ENCODE measurements around the gene B4GALT2.

Gene B4GALT2, protein sequence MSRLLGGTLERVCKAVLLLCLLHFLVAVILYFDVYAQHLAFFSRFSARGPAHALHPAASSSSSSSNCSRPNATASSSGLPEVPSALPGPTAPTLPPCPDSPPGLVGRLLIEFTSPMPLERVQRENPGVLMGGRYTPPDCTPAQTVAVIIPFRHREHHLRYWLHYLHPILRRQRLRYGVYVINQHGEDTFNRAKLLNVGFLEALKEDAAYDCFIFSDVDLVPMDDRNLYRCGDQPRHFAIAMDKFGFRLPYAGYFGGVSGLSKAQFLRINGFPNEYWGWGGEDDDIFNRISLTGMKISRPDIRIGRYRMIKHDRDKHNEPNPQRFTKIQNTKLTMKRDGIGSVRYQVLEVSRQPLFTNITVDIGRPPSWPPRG

DNA sequence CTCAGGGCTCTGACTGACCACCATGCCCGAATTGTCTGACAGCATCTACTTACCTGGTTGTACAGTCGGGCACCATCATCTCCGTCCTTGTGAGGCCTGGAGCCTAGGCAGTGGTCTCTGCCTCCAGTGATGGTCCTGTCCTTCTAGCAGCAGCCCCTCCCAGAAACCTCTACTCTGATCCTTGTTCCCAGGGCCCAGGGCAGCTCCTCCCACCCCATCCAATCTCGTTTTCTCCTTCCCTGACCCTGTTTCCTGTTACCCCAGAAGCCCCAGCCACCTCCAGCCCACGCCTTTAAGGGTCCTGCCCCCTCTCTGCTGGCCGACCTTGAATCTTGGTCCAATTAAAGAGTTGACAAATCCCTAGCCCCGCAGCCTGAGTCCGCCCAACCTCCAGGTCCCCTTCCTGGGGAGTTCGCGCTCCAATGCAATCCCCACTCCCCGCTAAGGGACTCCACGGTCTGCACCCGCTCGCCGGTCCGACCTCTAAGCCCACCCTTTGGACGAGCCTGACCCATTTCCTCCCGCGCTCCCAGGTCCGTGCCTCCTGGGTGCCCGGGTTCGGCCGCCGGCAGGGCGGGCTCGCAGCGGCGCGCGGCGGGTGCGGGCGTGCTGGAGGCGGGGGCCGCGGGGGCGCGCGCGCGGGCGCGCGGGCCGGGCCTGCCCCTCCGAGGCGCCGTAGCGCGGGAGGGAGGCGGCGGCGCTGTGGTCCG, at the start of gene B4GALT2:
Gene B4GALT2 (plus strand): TSS at position 660 of the 710 bp plus-strand sequence. CDS start 1,951 bp downstream, outside the sequence.
- DNase-seq = peak; percentile 72

DNA sequence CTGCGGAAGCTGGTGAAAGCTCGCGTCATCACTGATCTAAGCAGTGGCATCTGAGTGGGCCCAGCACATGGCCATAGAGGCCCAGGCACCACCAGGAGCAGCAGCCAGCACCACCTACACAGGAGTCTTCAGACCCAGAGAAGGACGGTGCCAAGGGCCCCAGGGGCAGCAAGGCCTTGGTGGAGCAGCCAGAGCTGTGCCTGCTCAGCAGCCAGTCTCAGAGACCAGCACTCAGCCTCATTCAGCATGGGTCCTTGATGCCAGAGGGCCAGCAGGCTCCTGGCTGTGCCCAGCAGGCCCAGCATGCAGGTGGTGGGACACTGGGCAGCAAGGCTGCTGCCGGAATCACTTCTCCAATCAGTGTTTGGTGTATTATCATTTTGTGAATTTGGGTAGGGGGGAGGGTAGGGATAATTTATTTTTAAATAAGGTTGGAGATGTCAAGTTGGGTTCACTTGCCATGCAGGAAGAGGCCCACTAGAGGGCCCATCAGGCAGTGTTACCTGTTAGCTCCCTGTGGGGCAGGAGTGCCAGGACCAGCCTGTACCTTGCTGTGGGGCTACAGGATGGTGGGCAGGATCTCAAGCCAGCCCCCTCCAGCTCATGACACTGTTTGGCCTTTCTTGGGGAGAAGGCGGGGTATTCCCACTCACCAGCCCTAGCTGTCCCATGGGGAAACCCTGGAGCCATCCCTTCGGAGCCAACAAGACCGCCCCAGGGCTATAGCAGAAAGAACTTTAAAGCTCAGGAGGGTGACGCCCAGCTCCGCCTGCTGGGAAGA, 48.7 kb upstream of the B4GALT2 start:
- peak; percentile 17 for DNase-seq

DNA sequence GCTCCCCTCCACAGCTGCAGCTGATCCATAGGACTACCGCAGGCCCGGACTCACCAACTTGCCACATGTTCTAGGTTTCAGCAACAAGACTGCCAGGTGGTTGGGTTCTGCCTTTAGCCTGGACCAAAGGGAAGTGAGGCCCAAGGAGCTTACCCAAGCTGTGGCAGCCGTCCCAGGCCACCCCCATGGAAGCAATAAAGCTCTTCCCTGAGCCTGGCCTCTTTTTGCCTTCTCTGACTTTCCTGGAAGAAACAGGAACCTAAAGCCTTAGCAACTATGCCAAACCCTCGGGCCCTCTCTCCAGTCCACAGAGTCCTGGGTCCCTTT, 48.1 kb upstream of the B4GALT2 start:
- DNase-seq = peak; percentile 30

DNA sequence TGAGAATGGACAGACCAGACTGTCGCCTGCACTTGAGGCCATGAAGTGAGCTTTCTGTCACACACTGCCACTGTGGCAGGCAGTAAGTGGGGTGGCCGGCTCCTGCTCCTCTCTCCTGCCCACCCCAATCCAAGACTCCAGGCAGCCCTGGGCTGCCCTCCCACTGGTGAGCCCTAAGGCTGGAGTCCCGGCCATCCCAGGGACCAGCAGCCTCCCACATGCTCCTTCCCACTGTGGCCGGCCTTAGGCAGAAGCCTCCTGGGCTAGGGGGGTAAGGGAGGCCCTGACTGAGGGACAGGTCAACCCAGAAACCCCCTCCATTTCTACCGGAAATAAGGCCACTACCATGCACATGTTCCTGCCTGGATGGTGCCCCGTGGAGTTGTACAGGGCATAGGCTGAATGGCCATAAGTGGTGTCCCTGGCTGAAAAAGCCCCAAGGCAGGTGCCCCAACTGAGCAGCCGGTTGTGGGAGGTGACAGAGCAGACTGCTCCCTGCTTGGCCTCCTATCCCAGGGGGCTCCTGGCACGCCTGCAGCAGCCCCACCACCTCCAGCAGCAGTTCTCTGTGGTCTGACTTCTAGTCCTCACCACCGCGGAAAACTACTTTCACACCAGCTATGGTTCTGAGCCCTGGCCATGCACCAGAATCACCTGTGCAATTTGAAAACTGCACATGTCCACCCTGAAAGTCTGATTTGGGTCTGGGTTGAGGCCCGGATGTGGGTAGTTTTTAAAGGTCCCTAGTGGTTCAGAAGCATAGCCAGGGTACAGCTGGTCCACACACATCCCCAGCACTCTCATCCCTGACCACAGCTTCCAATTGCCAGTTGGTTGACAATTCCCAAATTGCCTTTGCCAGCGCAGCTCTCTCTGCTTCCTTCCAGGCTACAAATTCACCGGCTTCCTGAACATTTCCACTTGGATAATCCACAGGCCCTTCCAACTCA, 47.0 kb upstream of the B4GALT2 start:
- DNase-seq = peak; percentile 38

DNA sequence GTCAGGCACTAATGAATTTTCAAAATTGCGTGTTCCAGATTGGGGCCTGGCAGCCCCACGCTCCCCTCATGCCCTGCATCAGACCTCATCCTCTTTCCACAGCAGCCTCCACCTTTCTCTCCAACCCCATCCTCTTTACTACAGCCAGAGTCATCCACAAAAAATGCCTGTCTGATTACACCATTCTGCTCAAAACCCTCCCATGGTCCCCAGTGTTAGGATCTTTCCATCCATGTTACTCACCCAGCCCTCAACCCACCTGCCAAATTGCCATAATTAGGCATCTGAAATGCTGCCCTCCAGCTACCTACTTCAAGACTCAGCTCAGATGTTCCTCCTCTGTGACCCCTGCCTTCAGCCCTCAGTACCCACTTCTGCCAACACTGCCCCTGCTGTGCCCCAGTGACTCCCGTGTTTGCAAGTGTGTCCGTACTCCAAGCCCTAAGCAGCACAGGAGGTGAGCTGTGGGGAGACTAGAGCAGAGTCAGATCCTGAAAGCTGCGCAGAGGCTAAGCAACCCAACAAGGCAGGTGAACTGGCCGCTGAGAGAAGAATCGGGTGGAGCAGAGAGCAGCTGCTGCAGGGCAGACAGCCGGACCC, 46.1 kb upstream of the B4GALT2 start:
- DNase-seq = no peak

DNA sequence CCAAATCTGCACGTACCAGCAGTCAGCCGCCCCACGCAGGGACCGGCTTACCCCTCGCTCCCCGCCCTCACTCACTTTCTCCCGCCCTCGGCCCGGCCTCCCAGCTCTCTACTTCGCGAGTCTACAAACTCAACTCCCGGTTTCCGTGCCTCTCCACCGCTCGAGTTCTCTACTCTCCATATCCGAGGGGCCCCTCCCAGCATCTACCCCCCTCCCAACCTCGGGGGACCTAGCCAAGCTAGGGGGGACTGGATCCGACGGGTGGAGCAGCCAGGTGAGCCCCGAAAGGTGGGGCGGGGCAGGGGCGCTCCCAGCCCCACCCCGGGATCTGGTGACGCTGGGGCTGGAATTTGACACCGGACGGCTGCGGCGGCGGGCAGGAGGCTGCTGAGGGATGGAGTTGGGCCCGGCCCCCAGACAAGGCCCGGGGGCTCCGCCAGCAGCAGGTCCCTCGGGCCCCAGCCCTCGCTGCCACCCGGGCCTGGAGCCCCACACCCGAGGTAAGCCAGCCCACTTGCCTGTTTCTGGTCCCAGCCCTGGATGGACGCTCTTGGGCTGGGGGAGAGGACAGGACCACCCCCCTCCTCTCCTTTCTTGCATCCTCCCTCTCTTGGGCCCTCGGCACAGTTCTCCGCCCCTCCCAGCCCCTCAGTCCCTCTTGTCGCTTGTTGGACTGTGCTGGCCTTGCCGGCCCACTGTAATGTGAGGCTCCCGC, 45.5 kb upstream of the B4GALT2 start, which contains the start of gene ARTN:
Gene ARTN (plus strand): TSS at position 416 of the 715 bp plus-strand sequence. CDS start 1,856 bp downstream, outside the sequence.
- DNase-seq = peak; percentile 69

DNA sequence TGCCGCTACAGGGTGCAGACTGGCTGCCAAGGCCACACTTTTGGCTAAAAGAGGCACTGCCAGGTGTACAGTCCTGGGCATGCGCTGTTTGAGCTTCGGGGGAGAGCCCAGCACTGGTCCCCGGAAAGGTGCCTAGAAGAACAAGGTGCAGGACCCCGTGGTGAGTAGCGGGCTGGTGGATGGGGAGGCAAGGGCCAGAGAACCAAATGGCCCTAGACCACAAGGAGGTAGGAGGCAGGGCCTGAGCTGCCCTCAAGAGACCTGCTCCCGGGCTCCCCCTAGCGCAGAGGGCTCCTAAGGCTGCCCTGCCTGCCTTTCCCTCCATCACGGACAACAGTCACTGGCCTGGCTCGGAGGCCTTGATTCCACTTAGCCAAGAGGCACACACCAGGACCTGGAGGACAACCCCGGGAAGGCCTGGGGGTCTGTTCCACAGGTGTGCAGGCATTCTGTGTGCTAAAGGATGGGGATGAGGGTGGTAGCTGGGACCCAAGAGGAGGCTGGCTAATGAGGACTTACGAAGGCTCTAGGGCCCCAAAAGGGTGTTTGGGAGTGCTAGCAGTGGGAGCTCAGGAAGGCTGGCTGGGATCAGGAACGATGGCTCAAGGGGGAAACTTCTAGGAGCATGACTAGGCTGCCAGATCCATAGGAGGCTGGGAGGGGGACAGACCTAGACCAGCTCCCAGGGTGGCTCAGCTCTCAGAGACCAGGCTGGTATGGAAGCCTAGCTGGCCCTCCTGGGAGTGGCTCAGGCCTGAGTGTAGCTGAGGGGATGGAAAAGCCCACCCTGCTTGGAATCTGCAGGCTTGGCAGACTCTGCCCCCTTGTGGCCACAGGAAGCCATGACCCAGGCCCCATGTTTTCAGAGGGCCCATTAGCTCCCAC, 44.7 kb upstream of the B4GALT2 start:
- peak; percentile 82 for DNase-seq

DNA sequence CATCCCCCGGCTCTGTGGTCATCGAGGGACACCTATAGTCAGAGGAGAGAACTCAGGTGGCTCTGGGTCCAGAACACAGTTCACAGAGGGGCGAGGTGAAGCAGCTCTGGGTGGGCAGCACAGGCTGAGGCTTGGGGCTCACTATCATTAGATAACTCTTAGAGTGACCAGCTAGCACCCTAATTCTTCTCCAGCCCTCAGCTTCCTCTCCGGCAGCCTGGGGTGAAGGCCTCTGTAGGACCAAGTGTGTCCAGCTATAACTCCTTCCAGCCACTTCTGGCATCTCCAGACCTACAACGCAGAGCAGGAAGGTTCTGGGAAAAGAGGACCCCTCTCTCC, 44.1 kb upstream of the B4GALT2 start:
- no peak for DNase-seq

DNA sequence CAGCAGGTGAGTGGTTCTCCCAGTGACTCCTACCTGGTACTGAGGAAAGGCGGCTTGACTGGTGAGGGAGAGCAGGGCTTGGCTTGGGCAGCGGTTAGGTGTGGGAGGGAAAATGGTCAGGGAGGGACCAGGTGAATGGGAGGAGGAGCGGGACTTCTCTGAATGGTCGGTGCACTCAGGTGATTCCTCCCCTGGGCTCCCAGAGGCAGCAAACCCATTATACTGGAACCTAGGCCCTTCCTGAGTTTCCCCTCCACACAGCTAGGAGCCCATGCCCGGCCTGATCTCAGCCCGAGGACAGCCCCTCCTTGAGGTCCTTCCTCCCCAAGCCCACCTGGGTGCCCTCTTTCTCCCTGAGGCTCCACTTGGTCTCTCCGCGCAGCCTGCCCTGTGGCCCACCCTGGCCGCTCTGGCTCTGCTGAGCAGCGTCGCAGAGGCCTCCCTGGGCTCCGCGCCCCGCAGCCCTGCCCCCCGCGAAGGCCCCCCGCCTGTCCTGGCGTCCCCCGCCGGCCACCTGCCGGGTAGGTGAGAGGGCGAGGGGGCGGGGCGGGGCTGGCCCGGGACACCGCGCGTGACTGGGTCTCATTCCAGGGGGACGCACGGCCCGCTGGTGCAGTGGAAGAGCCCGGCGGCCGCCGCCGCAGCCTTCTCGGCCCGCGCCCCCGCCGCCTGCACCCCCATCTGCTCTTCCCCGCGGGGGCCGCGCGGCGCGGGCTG, 43.1 kb upstream of the B4GALT2 start:
- DNase-seq = peak; percentile 37

DNA sequence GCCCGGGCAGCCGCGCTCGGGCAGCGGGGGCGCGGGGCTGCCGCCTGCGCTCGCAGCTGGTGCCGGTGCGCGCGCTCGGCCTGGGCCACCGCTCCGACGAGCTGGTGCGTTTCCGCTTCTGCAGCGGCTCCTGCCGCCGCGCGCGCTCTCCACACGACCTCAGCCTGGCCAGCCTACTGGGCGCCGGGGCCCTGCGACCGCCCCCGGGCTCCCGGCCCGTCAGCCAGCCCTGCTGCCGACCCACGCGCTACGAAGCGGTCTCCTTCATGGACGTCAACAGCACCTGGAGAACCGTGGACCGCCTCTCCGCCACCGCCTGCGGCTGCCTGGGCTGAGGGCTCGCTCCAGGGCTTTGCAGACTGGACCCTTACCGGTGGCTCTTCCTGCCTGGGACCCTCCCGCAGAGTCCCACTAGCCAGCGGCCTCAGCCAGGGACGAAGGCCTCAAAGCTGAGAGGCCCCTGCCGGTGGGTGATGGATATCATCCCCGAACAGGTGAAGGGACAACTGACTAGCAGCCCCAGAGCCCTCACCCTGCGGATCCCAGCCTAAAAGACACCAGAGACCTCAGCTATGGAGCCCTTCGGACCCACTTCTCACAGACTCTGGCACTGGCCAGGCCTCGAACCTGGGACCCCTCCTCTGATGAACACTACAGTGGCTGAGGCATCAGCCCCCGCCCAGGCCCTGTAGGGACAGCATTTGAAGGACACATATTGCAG, 42.4 kb upstream of the B4GALT2 start:
- DNase-seq = peak; percentile 63

DNA sequence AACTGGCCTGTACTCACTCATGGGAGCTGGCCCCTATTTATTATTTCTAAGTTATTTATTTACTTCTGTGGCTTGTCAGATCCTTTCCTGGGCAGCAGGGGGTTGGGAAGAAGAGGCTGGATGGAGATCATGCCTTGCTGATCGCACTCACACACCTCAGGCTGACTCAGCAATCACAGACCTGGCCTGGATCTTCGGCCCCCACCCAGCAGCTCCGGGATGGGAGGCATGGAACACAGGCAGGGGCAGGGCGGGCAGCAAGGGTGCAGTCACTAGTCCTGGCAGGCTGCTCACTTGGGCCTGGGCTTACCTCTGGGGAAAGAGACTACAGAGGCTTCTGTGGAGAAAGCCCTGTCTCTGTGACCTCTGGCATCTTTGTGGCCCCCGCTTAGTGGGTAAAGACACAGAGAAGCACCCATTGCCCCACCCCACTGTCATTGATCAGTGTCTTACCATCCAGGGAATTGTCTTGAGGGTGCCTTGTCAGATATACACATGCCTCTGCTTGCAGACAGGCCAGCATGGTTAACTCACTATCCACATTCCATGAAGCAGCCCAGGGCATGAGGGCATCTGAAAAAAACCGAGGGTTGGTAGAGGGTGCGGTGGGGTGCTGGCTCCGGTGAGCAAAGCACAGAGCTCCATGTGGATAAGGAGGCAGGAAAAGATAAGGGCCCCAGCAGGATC, 41.7 kb upstream of the B4GALT2 start:
- DNase-seq = peak; percentile 42

DNA sequence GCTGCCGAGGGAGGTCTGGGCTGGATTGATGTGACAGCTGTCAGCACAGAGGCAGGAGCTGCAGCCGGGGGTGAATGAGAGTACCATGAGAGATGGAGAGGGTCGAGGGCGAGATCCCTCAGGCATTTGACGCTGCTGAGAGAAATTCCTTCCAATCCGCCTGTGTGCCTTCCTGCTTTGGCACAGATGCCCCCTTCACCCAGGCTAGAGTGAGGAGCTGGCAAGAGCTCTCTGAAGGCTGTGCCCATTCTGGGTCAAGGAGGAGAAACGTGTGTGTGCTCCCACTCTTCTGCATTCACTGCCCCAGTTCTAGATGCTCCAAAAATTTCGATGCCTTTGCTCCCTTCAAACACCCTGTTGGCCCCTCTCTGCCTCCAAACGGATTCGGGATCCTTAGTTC, 40.6 kb upstream of the B4GALT2 start:
- no peak for DNase-seq

DNA sequence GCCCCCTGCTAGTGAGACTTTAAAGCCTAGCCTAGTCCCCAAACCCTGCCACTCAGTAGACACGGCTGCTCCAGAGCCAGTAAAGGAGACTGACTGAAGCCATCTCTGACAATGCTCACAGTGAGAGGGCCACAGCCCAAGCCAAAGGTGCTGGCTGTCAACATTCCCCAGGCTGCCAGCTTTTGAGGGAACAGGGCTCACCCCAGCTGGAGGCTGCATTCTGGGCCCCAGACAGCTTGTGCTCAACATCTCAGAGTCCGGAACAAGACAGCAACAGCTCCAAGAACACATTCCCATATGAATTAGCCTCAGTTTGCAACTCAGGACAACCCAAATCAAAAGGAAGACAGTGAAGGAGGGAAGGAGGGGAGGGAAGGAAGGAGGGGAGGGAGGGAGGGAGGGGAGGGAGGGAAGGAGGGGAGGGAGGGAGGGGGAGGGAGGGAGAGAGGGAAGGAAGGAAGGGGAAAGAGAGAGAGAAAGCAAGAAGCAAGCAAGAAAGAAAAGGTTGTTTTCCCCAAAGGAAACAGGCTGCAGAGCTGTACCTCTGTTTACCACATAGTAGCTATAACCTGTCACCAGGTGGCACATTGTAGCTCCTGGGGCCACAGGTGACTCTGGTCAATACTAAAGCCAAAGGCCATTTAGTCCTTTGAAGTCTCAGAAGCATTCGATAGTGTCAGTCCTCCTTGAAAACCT, 40.0 kb upstream of the B4GALT2 start:
- peak; percentile 45 for DNase-seq

DNA sequence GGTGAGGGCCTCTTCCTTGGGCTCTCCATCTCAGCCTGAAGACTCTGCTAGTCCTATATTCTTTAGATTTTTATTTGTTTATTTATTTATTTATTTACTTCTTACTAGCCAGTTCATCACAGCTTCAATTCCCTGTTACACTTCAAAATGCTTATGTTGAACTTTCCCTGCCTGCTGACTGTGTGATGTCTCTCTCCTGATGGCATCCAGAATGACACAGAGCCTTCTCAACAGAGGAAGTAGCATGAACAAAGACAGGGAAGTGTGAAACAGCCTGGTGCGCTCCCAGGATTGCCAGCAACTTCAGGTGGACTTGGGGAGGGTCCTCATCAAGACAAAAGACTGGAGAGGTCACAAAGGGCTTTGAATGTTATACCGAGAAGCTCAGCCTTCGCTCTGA, 36.6 kb upstream of the B4GALT2 start:
- DNase-seq = no peak

DNA sequence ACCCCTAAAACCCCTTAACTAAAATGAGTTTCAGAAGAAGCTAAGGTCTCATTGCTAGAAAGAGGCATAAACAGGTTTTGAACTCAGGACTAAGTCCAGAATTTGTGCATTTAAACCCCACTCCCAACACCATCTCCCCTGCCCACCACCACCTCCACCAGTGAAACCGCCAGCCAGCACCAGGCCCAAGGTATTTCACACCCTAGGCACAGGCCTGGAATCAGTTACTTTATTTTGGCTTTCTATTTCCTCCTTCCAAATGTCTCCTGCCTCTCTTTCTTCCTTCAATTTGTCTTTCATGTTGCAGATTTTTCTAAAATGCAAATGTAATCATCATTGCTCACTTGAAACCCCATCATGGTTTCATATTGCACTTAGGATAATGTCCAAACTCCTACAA, 34.1 kb upstream of the B4GALT2 start:
- no peak for DNase-seq

DNA sequence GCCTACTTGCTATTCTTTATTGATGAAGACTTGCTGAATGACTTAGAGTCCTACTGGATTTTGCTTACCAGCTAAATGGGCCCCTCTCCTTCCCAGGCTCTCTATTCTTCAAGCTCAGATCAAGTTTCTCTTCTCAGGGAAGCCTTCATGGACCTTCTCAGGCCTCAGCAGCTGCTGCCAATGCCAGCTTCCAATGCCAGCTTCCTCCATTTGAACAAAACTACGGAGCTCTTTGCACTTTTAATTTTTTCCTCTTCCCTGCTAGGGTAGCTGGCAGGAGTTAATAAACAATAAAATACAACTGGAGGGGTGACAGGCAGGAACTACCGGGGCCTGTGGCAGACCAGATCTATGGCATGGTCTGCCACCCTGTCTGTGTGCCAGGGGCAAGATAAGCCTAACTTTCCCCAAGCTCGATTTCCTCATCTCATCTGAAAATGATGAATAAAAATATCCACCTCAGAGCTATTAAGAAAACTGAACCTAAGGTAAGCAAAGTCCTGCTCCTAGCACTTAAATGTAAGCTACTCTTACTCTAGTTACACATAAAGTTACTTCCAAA, 33.3 kb upstream of the B4GALT2 start:
- no peak for DNase-seq
